Measurements from ENCODE around the gene LHX4. TPM values are rescaled to one million over a fixed set of nuclear protein-coding genes. Genes with fewer than 3 reads are reported as not detected.

The LHX4 gene
- total RNA-seq, 1 donor from 2014 or later: not detected

GRCh38 chr1:180227861-180228647 is 2.0 kb upstream of the LHX4 start:
- peak; percentile 11 for DNase-seq

- DNase-seq: peak; percentile 22
Observed at GRCh38 chr1:180228648-180229482, 1.2 kb upstream of the LHX4 start.

GRCh38 chr1:180230416-180230790 is 339 bp downstream of the LHX4 start:
- peak; percentile 10 for DNase-seq

- DNase-seq: peak; percentile 29
Observed at GRCh38 chr1:180230791-180231505, 884 bp downstream of the LHX4 start.

GRCh38 chr1:180231506-180231921 is 1.4 kb downstream of the LHX4 start:
- DNase-seq: peak; percentile 32

- peak; percentile 5 for DNase-seq
Observed at GRCh38 chr1:180231936-180232335, 1.9 kb downstream of the LHX4 start.

- no peak for DNase-seq
Observed at GRCh38 chr1:180232521-180233043, 2.5 kb downstream of the LHX4 start.

- no peak for DNase-seq
Observed at GRCh38 chr1:180233191-180234011, 3.3 kb downstream of the LHX4 start.

- peak; percentile 5 for DNase-seq
Observed at GRCh38 chr1:180234369-180235076, 4.5 kb downstream of the LHX4 start.

GRCh38 chr1:180235077-180235501 is 5.0 kb downstream of the LHX4 start:
- DNase-seq: no peak

- no peak for DNase-seq
Observed at GRCh38 chr1:180235502-180236239, 5.6 kb downstream of the LHX4 start.

GRCh38 chr1:180236698-180237509 is 6.8 kb downstream of the LHX4 start:
- DNase-seq: no peak

GRCh38 chr1:180237869-180238476 is 7.9 kb downstream of the LHX4 start:
- no peak for DNase-seq

GRCh38 chr1:180238675-180239074 is 8.6 kb downstream of the LHX4 start:
- DNase-seq: no peak

- no peak for DNase-seq
Observed at GRCh38 chr1:180239145-180240096, 9.4 kb downstream of the LHX4 start.

- DNase-seq: no peak
Observed at GRCh38 chr1:180241716-180242544, 11.9 kb downstream of the LHX4 start.

All from tongue (tissue), 2 donors.